Fibroblast of the aortic adventitia (primary cell): ENCODE measurements around the gene CDAN1. TPM values are rescaled to one million over a fixed set of nuclear protein-coding genes. Genes with fewer than 3 reads are reported as not detected.

ENCODE experiments used
- DNase-seq: peaks from one replicate; pipeline ENCODE4 v3.0.0-alpha.2; 2010; ENCODE audit warnings: low read depth
- H3K4me3 ChIP-seq: 2 replicates; pipeline ENCODE4 v1.5.1; 2011; ENCODE audit warnings: low read depth, mild to moderate bottlenecking, control low read depth, low read length, moderate library complexity
- total RNA-seq: library from RNA; depleted of rRNA; stranded (reverse); fragments of >200 nt; gene quantifications from 2 replicates; pipeline ENCODE4 v1.2.3, GENCODE V29; 2012; ENCODE audit warnings: low replicate concordance
- TF ChIP-seq, protein P1 (sequence below): IDR thresholded peaks from 2 replicates; pipeline ENCODE4 v1.5.1; 2011; ENCODE audit warnings: mild to moderate bottlenecking, low read length, control low read depth, inconsistent platforms; ENCODE audit not compliant: insufficient read depth

CDAN1 gene
- total RNA-seq, 1 donor = 8.7 TPM

DNA sequence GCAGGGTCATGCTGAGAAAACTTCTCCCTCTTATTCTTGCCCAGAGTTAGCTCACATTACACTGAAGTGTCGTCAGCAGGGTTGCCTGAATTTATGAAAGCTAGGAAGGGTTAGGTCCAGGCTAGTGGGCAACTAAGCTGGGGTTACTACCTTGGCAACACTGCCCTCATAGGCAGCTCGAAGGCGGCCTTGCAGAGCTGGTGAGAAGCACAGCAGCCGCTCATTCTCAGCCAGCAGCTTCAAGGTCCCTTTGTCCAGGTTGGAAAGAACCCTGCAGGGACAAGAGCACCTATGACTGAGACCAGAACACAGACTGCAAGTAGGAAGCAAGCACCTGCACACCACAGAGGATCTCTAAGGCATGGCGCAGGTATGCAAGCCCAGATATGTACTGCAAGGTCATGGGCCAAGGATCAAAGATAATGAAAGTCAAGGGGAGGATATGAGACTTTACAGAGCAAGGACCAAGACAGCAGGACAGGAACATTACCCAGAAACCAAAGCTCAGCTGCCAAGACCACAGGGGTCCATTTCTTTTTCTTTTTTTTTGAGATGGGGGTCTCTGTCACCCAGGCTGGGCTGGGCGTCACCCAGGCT, 2.8 kb downstream of the CDAN1 start:
- H3K4me3 ChIP-seq = no peak overlapping the region
- TF ChIP-seq, protein P1, sequence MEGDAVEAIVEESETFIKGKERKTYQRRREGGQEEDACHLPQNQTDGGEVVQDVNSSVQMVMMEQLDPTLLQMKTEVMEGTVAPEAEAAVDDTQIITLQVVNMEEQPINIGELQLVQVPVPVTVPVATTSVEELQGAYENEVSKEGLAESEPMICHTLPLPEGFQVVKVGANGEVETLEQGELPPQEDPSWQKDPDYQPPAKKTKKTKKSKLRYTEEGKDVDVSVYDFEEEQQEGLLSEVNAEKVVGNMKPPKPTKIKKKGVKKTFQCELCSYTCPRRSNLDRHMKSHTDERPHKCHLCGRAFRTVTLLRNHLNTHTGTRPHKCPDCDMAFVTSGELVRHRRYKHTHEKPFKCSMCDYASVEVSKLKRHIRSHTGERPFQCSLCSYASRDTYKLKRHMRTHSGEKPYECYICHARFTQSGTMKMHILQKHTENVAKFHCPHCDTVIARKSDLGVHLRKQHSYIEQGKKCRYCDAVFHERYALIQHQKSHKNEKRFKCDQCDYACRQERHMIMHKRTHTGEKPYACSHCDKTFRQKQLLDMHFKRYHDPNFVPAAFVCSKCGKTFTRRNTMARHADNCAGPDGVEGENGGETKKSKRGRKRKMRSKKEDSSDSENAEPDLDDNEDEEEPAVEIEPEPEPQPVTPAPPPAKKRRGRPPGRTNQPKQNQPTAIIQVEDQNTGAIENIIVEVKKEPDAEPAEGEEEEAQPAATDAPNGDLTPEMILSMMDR = no peak
- no peak for DNase-seq

DNA sequence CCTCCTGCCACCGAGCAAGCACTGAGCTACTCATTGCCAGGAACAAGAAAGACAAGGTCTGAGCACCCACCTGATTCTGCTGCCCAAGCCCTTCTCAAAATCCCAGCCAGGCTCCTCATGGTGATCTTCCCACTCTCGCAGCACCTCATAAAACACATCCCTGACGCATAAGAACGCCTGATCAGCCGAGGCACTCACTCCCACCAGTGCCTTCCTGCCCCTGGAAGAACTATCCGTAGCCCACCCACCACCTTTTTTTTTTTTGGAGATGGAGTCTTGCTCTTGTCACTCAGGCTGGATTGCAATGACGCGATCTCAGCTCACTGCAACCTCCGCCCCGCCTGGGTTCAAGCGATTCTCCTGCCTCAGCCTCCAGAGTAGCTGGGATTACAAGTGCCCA, 3.9 kb downstream of the CDAN1 start:
- no peak for DNase-seq

DNA sequence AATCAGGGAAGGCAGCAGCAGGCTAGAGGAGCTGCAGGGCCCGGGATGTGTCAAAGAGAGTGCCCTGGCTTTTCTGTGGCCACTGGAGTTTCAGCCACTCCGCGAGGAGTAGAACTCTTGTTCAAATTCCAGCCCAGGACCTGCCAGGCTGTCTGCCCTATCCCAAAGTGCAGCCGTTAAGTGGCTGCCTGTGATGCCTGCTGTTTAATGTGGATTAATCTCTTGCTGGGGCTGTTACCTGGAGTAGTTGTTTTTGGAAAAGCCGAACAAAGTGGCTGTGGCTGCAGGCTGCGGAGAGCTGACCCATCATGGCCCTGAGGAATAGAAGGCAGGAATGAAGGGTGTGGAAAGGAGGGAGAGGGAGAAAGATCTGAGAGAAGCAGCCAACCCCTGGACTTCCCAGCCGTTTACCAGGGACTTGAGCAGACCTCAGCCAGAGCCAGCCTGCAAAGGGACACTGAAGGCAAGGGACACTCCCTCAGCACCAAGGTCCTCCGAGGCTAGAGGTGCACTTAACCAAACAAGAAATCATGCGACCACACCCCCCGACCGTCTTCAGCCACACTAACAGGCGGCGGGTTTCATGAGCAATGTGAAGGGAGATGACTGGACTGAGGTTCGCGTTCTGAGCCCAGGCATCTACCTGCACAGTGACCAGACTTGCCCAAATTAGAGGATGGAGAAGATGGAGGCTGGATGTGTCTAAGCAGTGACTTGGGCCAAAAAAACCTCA, 4.7 kb downstream of the CDAN1 start:
- no peak for DNase-seq

More for the DNA sequence above, 3.9 kb downstream of the CDAN1 start:
- H3K4me3 ChIP-seq = no peak overlapping the region
- TF ChIP-seq, protein P1 = no peak

DNA sequence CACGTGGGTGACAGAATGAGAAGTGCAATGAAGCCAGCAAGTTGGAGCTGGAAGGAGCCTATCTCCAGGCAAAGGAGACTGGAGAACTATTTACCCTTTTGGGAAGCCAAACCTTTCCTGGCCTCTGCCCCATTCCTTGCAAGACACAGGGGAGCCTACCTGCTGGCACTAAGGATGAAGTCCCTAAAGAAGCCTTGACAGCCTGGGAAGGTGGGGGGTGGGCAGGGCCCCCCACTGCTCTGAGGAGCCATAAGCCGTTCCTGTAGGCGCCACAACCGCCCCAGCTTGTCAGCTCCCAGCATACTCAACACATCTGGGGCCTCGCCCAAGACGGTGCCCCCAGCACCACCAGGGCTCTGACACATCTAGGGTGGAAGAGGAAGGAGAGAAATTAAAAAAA, 5.5 kb downstream of the CDAN1 start:
- H3K4me3 ChIP-seq = no peak overlapping the region
- TF ChIP-seq, protein P1 = no peak
- DNase-seq = no peak

More for the DNA sequence above, 4.7 kb downstream of the CDAN1 start:
- no peak overlapping the region for H3K4me3 ChIP-seq
- TF ChIP-seq, protein P1 = no peak

DNA sequence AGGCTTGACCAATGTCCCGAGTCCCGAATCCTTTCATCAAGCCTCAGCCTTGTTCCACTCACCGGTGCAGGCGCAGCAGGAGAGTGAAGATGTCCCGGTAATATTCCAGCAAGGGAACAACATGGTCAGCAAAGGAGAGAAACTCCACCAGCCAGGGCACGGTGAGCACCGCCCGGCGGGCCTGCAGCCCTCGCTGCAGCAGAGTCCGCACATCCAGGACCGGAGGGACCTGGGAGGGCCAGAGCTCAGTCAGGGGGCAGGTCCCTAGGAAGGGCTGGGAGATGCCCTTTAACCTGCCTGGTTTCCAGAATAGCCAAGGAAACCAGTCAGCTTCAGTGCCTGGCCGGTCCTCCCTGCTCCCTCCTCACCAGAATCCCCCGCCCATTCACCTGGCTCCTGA, 6.4 kb downstream of the CDAN1 start:
- TF ChIP-seq, protein P1 = no peak
- H3K4me3 ChIP-seq = no peak overlapping the region
- DNase-seq = no peak

DNA sequence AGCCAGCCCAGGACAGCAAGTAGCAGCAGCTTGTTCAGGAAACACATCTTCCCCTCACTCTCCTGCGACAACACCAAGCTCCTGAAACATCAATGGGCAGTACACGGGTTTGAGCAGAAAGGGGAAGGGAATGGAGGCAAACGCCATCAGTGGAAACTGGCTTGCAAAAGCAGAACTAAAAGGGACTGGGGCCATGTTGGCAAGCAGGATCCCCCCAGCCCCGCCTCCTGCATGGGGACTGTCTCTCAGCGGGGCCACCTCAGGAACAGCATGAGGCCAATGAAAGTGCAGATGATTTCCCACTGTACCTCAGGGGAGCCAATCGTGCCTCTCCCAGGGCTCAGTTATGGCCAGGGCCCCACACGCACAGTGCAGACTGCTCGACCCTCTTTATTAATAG, 6.8 kb downstream of the CDAN1 start:
- no peak for DNase-seq
- no peak overlapping the region for H3K4me3 ChIP-seq
- TF ChIP-seq, protein P1 = no peak
